ENCODE measurements around the gene TTLL5.
A peak's percentile ranks its signal among the peaks of the same experiment; 100 is the strongest.

The TTLL5 gene

DNA sequence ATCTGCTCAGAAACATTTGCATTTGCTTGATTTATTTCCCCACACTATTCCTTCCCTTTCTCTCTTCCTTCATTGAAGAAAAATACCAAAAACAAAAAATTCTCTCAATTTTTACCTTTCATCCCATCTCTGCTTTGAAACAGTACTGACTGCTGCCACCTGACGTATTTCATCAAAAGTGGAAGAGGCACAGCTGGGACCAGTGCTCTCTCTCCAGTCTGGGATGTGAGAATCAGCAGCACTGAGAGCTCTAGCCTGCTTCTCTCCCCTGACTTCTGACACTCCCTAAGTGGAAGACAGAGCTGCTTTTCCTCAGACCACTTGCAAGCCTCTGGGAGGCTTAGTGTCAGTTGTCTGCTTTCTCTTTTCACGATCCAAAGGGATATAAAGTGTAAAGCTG is 36.9 kb downstream of the TTLL5 start:
- no peak for DNase-seq (ENCODE audit: low read depth)

DNA sequence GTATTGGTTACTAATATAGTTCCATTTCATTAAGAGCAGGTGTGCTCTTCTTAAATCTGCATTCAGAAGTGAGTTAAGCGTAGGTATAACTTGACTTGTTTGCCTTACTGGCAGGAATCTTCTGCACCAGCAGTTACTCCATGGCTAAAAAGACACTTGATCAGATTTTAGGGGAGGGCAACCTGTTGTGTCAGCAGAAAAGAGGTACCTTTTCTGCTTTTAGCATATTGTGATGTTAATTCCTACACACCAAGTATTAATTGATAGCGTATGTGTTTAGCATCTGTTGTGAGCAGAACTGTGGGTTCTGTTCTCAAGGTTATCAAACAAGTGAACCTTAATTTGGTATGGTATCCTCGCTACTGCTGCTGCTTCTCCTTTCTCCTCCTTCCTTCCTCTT is 38.3 kb downstream of the TTLL5 start:
- no peak for DNase-seq (ENCODE audit: low read depth)

DNA sequence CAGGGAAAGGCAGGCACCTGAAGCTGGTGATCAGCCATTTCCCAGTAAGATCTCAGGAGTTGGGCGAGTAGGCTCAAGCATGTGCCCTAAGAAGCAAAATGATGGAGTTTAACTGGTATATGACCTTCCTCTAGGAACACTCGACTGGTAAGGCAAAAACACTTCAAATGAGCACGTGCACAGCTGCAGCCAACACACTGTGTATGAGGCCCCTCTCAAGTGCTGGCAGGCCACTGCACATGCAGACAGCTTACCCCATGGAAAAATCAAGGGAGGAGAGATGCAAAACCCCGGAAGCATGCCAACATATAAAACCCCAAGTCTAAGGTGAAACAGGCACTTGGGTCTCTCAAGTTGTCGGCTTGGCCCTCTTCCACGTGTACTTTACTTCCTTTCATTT is 39.2 kb downstream of the TTLL5 start:
- no peak for DNase-seq (ENCODE audit: low read depth)

DNA sequence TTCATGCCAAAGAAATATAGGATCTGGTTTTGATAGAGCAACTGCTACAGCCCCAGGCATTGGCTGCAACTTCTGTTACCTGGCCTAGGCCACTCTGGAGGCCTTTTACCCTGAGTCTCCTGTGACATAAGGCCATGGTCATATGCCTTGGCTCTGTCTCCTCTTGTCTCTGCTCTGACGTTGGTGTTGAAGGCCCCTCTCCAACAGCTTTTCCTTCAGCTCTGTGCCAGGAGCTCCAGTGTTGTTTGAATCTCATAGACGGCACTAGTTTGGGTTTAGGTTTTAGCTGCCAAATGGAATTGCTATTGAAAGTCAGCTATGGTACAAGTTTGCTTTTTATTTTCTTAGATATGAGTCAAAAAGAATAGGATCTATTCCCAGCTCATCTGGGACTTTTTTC is 41.1 kb downstream of the TTLL5 start:
- DNase-seq (ENCODE audit: low read depth), result no peak

DNA sequence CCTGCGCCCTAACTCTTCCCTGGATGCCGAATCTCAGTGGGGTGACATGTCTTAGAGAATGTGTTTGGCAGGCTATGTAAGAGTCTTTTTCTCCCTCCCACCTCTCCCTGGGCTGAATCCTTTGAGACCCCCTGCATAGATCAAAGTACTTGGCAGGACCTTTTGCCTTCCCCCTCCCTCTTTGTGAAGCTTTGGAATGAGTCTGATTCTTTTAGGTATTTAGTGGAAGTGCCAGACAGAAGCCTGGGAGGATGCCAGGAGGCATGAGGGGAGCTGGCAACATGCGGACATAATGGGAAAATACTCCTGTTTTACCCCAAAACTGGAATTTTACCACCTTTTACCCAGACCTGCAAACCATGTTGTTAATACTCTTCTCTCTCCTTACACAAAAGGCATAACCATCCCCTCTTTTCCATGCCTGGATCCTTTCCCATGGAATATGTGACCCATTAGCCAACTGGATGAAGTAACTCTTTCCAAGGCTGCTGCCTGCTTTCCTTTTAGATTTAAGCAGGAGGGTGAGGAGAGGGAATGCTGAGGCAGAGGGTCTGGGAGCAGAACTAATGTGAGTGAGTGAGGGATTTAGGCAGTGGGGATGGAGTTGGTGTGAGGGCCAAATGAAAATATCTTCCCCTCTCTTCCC is 41.7 kb downstream of the TTLL5 start:
- peak; percentile 35 for DNase-seq (ENCODE audit: low read depth)

DNA sequence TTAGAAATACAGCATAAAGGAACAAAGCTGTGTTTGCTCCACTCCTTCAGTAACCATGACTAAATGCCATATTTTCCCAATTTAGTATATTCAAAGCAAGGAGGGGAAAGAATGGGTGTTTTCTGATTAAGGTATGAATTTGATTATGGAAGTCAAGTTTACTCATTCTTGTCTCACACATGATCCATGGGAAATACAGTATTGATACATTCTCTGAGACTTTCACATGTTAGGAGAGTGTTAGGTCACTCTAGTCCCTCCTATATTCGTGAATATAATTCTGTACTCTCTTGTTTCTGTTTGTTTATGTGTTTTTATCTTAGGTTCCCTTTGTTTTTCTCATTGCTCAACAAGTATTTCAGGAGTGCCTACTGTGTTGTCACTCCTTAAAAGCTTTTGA is 42.4 kb downstream of the TTLL5 start:
- DNase-seq (ENCODE audit: low read depth), result no peak

DNA sequence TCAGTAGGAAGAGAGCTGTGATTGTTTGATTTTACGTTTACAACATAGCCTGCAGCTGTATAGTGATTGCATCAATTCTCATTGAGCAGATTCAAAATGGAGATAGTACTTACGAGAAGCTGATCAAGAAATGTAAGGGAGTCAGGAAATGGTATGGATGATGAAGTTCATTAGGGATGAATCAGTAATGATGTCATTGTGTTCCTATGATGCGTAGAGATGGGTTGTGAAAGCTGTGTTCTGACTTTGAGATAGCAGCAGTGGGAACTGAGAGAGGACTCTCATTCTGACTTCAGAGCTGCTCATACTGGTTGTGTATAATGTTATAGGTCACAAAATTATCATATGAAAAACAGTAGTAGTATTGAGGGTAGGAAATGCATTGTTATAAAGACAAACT is 44.0 kb downstream of the TTLL5 start:
- peak; percentile 38 for DNase-seq (ENCODE audit: low read depth)

DNA sequence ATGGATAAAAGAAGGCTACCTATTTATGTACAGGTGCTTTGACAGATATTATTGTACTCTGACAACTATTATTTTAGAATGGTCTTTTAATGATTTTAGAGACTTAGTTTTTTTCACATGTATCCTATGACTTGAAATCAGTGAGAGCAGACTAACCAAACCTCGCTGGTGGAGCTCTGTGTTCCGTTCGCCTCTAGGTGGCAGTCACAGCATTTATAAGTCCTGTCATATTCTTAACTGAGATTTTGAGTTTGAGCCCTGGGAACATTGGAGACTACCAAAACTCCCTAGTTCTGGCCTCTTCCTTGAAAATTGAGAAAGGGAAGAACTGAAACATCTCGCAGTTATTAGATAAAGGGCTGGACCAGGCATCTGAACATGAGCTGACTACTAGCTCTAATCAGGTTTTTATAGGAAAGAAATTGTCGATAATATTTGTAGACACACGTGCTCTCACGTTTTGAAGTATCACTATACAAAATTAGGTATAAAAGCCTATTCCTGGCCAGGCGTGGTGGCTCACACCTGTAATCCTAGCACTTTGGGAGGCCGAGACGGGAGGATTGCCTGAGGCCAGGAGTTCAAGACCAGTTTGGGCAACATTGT is 48.3 kb downstream of the TTLL5 start:
- DNase-seq (ENCODE audit: low read depth), result peak; percentile 87

DNA sequence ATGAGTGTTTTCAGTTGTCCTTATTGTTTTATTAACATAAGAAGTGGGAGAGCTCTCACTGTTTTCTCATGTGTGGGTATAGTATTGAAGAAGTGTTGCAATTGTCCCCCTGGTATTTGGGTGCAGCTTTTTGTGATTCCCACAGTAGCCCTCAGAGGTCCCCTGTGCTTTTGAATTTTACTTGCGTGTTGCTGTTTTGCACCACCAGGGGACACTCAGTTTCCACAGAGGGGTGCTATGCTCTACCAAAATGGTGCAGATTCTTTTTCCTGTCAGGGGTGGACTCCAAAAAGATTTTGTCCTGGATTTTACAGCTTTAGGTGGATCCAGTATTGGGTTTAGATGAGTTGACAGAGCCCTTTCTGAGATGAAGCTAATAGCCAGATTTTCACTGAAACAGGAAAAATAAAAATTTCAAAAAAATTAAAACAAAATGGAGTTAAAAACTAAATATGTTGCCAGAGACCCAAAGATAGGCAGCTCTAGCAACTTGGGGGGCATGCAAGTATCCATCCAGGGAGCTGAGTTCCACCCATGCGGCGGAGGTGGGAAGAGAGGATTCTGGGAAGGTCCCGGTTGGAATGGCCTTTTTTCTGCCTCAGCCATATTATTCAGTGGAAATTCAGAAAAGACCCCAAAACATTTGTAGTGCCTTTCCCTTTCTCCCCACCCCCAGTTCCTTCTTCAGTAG is 50.2 kb downstream of the TTLL5 start:
- DNase-seq (ENCODE audit: low read depth), result peak; percentile 77

DNA sequence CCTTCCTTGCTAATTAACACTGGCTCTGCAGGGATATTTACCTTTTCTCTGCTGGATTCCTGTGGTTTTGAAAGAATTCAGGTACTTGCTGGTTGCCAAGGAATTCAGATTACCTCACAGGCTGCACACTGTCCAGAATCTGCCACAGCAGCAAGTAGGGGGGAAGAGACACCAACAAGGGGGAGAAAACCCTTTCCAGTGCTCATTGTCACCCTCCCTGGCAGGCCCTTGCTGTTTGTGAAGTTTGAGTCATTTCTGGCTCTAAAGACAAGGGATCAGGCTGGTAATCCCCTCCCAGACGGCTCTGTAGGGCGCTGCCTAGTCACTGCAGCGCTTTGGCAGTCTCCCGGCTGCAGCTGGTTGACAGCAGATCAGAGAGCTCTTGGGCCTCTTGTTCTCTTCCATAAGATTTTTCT is 50.8 kb downstream of the TTLL5 start:
- peak; percentile 89 for DNase-seq (ENCODE audit: low read depth)

DNA sequence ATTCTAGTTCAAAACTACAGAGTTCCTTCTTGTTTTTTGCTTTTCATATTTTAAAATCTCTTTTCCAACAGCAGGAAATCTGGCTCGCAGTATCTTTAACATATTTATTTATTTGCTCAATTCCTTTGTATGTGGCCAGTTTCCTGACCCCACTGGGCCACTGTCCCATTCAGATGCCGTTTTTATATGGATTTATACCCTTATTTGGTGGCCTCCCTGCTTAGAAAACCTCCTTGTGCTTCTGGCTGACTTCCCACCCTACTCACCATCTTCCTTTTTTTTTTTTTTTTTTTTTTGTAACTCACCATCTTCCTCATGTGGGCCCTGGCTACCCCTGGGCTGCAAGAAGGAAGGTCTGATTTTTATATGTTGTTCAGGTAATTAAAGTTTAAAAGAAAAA is 53.9 kb downstream of the TTLL5 start:
- no peak for DNase-seq (ENCODE audit: low read depth)

DNA sequence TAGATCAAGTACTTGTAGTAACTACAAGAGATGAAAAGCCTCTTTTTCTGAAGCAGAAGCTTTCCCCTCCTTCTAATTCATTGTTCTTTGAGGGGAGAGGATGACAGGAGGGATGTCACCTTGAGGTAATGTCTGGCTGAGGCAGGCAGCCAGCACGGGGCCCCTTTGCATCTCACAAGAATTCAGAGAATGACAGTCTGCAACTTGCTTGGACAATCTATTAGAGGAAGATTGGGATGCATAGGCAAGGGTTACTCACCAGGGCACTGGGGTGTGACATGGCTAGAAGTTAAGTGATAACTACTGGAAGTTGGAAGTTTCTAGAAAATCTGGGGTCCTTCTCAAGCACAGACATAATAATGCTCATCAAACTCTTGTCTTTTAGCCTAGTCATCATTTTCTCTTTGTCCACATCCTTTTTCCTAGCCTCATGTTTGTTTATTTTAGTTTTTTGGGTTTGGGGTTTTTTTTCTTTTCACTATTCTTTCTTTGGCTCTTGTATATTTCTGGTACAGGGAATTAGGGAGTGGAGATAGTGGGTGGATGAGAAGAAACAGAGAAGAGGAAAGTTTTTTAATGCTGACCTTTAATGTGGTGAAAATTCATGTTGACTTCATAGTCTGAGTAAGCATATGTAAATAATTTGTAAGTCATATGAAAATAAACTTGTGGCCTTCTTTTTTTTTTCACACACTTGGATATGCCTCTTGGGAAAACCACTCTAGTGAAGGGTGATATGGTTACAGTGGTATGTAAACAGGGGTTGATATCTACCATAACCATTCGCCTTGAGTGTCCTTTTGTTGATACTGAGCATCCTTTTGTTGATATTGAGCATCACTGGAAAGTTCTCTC is 55.1 kb downstream of the TTLL5 start:
- DNase-seq (ENCODE audit: low read depth), result peak; percentile 91

DNA sequence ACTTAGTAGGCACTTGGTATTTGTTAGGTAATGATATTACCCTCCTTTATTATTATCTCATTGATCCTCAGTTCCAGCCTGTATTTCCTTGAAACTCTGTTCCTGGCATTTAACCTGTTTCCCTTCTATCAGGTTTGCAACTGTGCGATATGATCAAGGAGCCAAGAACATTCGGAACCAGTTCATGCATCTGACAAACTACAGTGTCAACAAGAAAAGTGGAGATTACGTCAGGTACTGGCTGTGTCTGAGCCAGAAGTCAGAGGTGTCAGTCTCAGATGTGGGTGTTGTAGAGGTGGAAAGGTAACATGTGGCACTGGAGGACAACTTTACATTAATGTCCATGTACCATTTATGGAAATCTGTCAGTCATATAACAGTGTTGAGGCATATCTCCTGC is 56.7 kb downstream of the TTLL5 start:
- DNase-seq (ENCODE audit: low read depth), result no peak

DNA sequence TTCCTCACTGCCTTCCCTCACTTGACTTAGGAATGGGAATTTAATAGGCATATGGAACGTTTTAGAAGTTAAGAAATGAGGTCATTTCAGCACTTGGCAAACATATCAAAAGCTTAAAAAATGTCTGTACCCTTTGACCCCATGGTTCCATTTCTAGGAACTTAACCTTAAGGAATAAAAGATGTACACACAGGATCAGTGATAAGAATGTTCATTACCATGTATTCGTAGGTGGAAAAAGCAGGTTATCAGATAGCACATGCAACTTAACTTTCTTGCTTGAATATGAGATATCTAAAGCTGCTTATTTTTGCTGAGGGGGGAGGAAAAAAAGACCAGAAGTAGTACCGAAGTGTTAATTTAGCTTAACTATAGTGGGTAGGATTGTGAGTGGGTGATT is 57.2 kb downstream of the TTLL5 start:
- no peak for DNase-seq (ENCODE audit: low read depth)

DNA sequence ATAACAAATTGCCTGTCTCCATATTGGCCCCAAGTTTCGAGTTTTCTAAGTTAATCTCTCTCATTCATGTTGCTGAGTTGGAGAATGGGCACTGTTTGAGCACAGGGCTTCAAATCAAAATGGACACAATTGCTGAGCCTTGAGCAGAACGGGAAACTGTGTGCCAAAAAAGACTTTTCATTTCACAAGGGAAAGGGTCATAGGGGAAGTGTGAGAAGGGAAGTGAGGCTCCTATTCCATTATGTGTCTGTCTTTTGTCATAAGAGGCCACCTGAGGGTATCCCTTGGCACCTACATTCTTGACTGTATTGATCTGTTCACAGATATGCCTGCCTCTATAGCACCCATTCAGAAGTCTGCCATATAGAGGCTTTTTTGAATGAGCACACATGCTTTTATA is 59.1 kb downstream of the TTLL5 start:
- no peak for DNase-seq (ENCODE audit: low read depth)

DNA sequence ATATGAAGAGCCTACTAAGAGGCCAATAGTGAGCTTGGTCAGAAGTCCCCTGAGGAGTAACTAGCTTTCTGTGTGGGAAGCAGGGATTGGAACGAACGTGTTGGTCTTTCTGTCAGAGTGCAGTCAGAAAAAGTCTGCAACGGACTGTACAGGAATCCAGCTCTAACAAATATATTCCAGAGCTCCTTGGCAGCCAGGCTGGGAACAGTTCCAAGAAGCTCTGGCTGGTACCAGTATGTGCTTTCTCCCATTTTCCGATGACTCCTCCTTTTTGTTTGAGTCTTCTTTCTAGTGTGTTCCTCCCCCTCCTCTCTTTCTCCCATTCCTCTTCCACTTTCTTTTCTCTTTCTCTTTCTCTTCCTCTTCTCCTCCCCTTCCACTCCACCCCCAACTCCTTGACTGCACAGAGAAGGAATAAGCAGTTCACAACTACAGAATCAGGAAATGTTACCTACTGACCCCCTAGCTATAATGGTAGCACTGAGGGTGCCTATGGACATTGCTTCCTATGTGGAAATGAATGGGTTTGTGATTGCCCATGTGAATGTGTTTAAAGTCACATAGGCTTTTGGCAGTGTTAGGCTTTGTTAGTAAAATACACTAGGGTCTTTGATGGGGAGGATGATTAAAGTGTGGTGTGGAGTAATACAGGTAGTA is 59.9 kb downstream of the TTLL5 start:
- DNase-seq (ENCODE audit: low read depth), result peak; percentile 79

DNA sequence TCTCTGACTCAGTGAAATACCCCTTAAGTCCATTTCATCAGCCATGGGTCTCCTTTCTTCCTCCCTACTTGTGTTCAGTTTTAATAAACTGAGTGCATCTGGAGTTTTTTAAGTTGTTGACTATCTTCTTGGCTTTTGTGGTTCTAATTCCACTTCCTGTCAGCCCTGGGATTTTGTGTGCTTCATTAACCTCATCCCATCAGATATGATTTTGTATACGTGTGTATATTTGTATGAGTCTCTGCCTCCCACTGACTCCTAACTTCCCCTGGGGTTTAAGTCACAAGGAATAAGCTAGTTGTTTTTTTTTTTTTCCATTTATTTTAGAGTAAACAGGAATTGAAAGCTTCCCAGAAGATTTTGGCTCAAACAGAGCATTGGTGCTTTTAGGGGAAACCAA is 62.7 kb downstream of the TTLL5 start:
- peak; percentile 45 for DNase-seq (ENCODE audit: low read depth)

DNA sequence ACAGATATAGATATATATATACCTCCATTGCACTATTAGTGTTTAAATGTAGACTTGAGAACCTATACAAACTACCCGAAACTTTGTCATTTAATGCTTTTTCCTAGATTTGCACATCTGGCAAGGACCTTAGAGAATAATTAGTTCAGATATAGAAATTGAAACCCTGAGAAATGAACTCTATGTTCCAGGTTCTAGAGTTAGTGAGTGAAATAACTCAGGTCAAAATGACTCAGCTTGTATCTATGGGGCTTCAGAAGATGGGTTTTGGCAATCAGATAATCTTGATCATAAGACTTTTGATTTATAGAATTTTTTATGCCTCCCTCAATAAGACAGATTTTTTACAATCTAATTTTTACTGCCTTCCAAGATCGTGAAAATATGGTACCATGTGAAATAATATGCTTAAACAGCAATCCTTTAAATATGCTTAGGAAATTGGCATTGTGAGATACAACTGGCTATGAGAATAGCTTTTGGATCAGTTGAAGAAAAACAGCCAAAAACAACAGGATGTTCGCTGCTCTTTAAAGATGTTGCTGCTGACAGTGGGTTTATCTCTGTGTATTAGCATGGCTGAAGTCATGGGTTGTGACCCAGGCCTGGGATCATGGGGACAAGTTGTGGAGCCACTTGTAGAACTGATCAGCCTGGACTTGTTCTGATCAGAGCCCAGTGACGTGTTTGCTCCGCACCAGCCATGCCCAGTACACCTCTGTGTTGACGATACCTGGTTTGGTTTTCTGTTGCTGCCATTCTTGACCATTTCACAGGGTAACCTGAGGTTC is 63.6 kb downstream of the TTLL5 start:
- peak; percentile 20 for DNase-seq (ENCODE audit: low read depth)

DNA sequence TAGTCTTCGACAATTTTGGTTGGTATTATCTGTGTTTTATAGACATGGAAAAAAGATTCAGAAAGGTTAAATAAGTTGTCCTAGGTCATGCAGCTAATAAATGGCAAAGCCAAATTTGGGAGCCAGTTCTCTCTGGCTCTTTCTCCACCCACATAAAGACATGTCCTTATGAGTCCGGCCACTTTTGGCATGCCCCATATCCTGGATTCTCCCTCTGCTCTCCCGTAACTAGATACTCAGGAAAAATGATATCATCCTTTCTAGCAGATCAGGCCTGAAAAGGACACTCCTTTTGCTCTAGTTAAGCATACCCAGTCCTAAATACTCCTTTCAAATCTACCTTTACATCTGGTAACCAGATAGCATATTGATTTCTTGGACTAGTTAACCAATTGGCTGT is 64.4 kb downstream of the TTLL5 start:
- peak; percentile 18 for DNase-seq (ENCODE audit: low read depth)

DNA sequence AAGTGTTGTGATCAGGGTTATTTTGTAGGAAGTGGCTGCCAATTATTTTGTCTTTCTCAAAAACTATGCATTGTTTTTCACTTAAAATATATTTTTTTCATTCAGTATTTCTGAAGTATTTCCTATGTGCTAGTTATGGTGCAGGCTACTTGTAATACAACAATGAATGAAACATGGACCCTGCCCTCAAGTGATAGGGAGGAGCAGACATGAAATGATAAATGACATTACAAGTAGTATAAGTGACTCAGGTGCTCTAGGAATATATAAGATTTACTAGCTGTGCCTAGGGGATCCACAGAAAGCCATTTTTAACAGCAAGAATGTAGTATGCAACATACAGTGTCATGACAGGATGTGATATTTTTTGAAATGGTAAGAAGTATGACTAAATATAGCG is 65.3 kb downstream of the TTLL5 start:
- DNase-seq (ENCODE audit: low read depth), result no peak

DNA sequence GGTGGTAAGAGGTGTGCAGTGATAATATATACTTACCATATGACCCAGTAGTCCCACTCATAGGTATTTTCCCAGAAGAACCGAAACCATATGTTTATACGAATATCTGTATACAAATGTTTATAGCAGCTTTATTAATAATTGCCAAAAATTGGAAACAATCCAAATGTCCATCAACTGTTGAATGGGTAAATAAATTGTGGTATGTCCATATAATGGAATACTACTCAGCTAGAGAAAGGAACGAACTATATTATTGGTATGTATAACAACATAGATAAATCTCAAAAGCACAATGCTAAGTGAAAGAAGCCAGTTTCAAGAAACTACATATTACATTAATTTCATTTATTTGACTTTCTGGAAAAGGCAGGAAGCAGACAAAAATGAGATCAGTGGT is 66.1 kb downstream of the TTLL5 start:
- no peak for DNase-seq (ENCODE audit: low read depth)
